ENCODE measurements around the gene NECAB2. TPM values are rescaled to one million over a fixed set of nuclear protein-coding genes. Genes with fewer than 3 reads are reported as not detected.

The NECAB2 gene
- polyA plus RNA-seq, 1 donor from 2014 or later = 12.5 TPM

- Histone ChIP-seq H3K36me3 (ENCODE audit: insufficient read depth, low read length) (no peaks in the 10 kb centered on the region), H3K9me3 (ENCODE audit: low read length) (no peaks in the 10 kb centered on the region), H3K4me3 (ENCODE audit: low read length) (no peak overlapping the region), H3K9me2 (ENCODE audit: insufficient read depth, low read length) (no peaks in the 10 kb centered on the region), H3K4me2 (ENCODE audit: low read length) (no peak overlapping the region), H3K27ac (ENCODE audit: low read length) (no peak overlapping the region), H3K27me3 (ENCODE audit: insufficient read depth, low read depth, low read length) (no peaks in the 10 kb centered on the region), H3K9ac (ENCODE audit: low read length) (no peak overlapping the region), H4K20me1 (ENCODE audit: insufficient read depth) (no peaks in the 10 kb centered on the region), H2AFZ (ENCODE audit: low read depth, low read length) (no peak overlapping the region), H3K79me2 (replicated peaks; ENCODE audit: insufficient read depth, low read length) (no peaks in the 10 kb centered on the region), H3F3A (ENCODE audit: insufficient read depth, low read length, poor library complexity, severe bottlenecking) (no peaks in the 10 kb centered on the region)
- TF ChIP-seq RAD21 (conservative IDR thresholded peaks at IDR 0.05) (no peak), MXI1 (conservative IDR thresholded peaks at IDR 0.05; ENCODE audit: poor library complexity, severe bottlenecking) (no peak), SMC3 (conservative IDR thresholded peaks at IDR 0.05; ENCODE audit: poor library complexity) (no peak), EP300 (conservative IDR thresholded peaks at IDR 0.05; ENCODE audit: poor library complexity, severe bottlenecking) (no peak), POLR2AphosphoS5 (IDR thresholded peaks at IDR 0.05) (no peak)
Measured at GRCh38 chr16:83942815-83943515, 25.1 kb upstream of the NECAB2 start.

GRCh38 chr16:83943516-83944050 is 24.5 kb upstream of the NECAB2 start:
- Histone ChIP-seq H3K79me2 (replicated peaks; ENCODE audit: insufficient read depth, low read length) (no peaks in the 10 kb centered on the region), H3K4me2 (ENCODE audit: low read length) (no peak overlapping the region), H3K4me3 (ENCODE audit: low read length) (no peak overlapping the region), H3F3A (ENCODE audit: insufficient read depth, low read length, poor library complexity, severe bottlenecking) (no peaks in the 10 kb centered on the region), H3K9ac (ENCODE audit: low read length) (no peak overlapping the region), H2AFZ (ENCODE audit: low read depth, low read length) (no peak overlapping the region), H3K27ac (ENCODE audit: low read length) (no peak overlapping the region), H3K27me3 (ENCODE audit: insufficient read depth, low read depth, low read length) (no peaks in the 10 kb centered on the region), H3K36me3 (ENCODE audit: insufficient read depth, low read length) (no peaks in the 10 kb centered on the region), H3K9me3 (ENCODE audit: low read length) (no peaks in the 10 kb centered on the region), H4K20me1 (ENCODE audit: insufficient read depth) (no peaks in the 10 kb centered on the region), H3K9me2 (ENCODE audit: insufficient read depth, low read length) (no peaks in the 10 kb centered on the region)
- TF ChIP-seq SMC3 (conservative IDR thresholded peaks at IDR 0.05; ENCODE audit: poor library complexity) (no peak), TAF1 (IDR thresholded peaks at IDR 0.05; ENCODE audit: low read depth) (no peak), POLR2AphosphoS5 (IDR thresholded peaks at IDR 0.05) (no peak), EZH2 (IDR thresholded peaks at IDR 0.05; ENCODE audit: borderline replicate concordance, insufficient read depth, low read length, poor library complexity, severe bottlenecking) (no peak), REST (IDR thresholded peaks at IDR 0.05; ENCODE audit: borderline replicate concordance) (no peak), MXI1 (conservative IDR thresholded peaks at IDR 0.05; ENCODE audit: poor library complexity, severe bottlenecking) (no peak), CTCF (IDR thresholded peaks at IDR 0.05; ENCODE audit: poor library complexity, severe bottlenecking) (no peak), RAD21 (conservative IDR thresholded peaks at IDR 0.05) (no peak), EP300 (conservative IDR thresholded peaks at IDR 0.05; ENCODE audit: poor library complexity, severe bottlenecking) (no peak)

Data from neural cell (in vitro differentiated cells).